HG02885 (cell line): Measurements from ENCODE around the gene NEURL2.

Source experiments
- ATAC-seq: cut with Tn5 transposase; IDR thresholded peaks from one replicate; pipeline ENCODE4 v1.9.1; 2021; ENCODE audit warnings: mild to moderate bottlenecking; ENCODE audit not compliant: unreplicated experiment, poor library complexity

The NEURL2 gene

GRCh38 chr20:45920462-45921336 lies 29.7 kb upstream of the NEURL2 start:
- no peak for ATAC-seq

- ATAC-seq: no peak
Measured at GRCh38 chr20:45919542-45920399, 28.8 kb upstream of the NEURL2 start.

DNA sequence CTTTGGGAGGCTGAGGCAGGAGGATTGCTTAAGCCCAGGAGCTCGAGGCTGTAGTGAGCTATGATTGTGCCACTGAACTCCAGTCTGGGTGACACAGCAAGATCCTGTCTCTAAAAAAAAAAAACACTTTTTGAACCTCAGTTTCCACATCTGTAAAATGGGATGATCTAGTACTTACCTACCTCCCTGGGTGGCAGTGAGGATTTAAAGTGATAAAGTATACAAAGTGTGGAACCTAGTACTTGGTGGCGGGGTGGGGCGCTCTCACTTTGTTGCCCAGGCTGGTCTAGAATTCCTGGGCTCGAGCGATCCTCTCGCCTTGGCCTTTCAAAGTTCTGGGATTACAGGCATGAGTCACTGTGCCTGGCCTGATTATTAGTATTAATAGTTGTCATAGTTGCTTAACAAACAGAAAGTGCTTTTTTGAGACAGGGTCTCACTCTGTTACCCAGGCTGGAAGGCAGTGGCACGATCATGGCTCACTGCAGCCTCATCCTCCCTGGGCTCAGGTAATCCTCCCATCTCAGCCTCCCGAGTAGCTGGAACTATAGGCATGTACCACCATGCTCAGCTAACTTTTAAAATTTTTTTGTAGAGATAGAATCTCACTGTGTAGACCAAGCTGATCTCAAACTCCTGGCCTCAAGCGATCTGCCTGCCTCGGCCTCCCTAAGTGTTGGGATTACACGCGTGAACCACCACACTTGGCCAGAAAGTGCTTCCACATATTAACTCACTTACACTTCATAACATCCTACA lies 27.9 kb upstream of the NEURL2 start:
- no peak for ATAC-seq

- ATAC-seq: no peak
Measured at GRCh38 chr20:45918182-45918737, 27.3 kb upstream of the NEURL2 start.

- ATAC-seq: no peak
Measured at GRCh38 chr20:45917790-45918141, 26.8 kb upstream of the NEURL2 start.

DNA sequence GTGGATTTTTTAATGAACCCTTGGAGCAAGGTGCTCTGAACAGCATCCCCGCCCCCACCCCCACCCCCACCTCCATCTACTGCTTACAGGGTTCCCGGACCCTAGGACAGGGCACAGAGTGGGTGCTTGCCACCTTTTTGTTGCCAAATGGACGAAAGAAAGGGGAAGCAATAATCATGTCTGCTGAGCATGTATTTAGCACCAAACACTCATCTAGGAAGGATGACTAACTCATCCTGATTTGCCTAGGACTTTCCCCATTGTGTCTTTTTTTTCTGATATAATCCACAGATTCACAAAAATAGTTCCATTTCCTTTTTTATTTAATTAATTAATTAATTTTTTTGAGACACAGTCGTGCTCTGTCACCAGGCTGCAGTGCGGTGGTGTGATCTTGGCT lies 22.1 kb upstream of the NEURL2 start:
- no peak for ATAC-seq

GRCh38 chr20:45912344-45912682 lies 21.3 kb upstream of the NEURL2 start:
- no peak for ATAC-seq

- no peak for ATAC-seq
Measured at GRCh38 chr20:45911486-45912343, 20.7 kb upstream of the NEURL2 start, which contains the start of gene PLTP. TSS of gene PLTP (minus strand) at chr20:45912155. CDS start at chr20:45911452, 703 bp downstream.

DNA sequence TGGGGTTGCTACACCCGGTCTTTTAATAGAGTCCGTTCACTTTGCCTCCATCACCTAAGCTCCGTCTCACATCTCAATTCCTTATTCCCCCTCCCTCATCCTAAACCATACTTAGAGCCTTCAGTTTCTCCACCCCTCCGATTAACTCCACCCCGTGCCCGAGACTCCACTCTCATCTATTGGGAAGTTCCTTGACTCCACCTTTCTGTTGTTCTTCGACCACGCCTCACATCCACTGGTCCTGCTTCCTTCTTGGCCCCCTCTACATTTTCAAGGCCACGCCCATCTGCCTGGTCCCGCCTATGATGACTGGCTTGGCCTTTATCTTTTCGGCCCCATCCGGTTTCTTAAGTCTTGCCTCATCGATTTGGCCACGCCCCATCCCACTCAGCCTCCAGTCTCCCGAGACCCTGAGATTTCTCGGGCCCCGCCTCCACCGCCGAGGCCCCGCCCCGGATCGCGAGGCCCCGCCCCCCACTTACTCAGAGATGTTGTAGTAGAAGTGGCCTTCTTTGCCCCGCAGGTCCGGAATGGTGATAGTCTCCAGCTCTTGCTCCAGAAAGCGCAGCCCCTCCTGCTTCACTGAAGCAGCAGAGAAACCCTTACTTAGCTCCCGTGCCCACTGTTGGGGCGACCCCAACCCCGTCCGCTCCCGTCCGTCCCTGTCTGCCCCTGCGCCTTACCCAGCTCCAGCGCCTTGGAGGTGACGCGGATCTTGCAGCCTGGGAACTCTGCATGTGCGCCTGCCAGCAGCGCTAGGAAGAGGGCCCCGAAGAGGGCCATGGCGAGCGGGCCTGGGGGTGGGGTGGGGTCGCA lies 19.9 kb upstream of the NEURL2 start:
- peak; percentile 89 for ATAC-seq

DNA sequence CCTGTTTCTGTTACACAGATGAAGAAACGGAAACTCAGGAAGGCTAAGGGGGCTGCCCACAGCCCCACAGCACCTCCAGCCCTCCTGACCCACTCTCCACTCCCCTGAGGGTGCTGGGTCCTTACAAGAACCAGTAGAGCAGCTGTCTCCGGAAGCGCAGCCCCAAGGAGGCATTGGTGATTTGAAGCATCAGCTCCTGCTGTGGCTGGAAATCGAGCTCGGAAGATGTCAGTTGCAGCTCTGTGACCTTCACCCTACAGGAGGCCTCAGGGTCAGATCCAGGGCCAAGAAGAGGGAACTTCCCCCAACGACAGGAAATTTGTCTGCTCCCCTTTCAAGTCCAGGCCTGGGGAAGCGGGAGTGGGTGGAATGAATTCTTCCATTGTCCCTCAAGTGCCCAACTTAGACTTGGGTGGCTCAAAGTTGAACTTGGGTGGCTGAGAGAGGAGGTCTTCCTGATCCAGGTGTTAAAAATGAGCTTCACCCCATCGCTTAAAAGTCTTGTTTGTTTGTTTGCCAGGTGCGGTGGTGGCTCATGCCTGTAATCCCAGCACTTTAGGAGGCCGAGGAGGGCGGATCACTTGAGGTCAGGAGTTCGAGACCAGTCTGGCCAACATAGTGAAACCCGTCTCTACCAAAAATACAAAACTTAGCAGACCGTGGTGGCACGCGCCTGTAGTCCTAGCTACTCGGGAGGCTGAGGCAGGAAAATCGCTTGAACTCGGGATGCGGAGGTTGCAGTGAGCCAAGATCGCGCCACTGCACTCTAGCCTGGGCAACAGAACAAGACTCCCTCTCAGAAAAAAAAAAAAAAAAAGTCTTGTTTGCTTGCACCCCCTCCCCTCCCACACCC lies 19.0 kb upstream of the NEURL2 start:
- ATAC-seq: no peak

DNA sequence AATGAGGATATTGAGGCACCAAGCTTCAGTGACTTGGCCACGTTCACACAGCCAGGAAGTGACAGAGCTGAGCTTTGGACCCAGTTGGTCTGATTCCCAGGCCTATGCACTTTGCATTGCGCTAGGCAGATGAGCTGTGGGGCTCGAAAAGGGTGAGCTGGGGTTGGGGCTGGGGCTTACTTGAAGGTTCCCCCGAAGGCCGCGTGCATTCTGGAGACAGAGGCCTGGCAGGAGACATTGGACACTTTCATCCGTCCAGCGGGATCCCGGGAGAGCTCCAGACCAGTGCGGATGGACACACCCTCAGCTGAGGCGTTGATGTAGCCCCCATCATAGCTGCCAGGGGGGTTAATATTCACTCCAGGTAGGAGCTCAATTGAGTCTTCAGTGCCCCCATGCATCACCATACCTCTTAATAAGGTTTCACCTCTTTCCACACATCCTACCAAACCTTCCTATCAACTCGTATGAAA lies 18.4 kb upstream of the NEURL2 start:
- no peak for ATAC-seq

DNA sequence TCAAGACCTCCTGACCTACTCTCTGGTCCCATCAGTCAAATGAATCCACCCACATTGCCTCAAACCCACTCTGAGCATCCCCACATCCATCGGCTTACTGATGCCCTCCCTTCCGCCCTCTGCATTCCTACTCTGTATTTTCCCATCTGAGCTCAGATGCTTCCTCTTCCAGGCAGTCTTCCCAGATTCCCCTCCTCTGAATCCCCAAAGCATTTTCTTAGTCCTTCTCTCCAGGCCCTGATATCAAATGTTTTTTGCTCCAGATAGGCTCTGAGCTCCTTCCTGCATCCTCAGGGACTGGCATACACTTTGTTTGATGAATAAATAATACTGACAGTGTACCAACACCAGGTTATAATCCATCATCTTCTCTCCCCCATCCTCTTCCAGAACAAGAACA lies 17.1 kb upstream of the NEURL2 start:
- ATAC-seq: no peak

DNA sequence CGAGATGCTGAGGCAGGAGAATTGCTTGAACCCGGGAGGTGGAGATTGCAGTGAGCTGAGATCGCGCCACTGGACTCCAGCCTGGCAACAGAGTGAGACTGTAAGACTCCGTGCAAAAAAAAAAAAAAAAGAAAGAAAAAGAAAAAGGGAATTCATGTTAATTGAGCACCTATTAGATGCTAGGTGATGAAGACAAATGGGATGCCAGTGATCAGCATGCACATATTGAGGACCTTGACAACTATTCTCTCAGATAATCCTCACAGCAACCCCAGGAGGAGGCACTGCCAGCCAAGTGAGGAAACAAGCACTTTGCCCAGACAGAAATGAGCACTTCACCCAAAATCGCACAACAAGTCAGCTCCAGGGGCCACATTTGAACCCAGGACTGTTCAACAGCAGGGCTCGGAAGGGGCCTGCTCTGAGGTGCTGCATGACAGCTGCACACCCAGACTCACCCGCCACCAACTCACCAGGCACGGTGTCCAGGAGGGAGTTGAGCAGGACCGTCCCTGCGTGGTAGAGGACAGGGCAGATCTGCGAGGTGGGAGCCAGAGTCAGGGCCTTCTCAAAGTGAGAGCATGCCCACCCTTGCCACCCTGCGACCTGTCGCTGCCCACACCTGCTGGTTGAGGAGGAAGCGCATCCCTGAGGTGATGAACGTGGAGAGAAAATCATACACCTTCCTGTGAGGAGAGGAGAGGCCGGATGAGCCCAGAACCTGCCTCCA lies 16.4 kb upstream of the NEURL2 start:
- no peak for ATAC-seq

DNA sequence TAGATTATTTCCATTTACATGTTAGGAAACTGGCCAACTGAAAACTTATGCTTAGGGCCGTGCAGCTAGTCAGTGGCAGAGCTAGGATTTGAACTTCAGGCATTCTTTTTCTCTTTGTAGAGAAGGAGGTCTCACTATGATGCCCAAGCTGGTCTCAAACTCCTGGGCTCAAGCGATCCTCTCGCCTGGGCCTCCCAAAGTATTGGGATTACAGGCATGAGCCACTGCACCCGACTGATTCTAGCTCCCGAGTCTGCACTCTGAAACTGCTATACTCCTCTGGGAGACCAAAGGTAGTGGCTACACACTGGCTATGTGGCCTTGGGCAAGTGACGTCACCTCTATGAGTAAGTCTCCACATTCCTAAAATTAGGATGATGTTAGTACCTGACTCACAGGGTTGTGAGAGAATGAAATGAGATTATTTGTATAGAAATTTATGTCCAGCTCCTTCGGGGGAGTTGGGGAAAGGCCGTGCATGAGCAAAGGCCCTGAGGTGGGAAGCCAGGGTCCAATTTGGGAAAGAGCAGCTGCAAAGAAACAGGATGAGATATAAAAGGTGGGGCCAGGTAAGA lies 14.6 kb upstream of the NEURL2 start:
- ATAC-seq: no peak

GRCh38 chr20:45904583-45905504 lies 13.8 kb upstream of the NEURL2 start:
- ATAC-seq: no peak
